GM19193 (cell line): Measurements from ENCODE around the gene STS.

Experiments used
- POLR2A ChIP-seq: IDR thresholded peaks from 4 replicates; pipeline ENCODE4 v1.6.1; 2011; ENCODE audit not compliant: insufficient read depth, insufficient read length; ENCODE audit errors: extremely low read depth

STS gene

GRCh38 chrX:7192871-7193270 is 45.4 kb downstream of the STS start:
- no peak for TF ChIP-seq POLR2A

- no peak for TF ChIP-seq POLR2A
Measured at GRCh38 chrX:7194606-7195005, 47.1 kb downstream of the STS start.
